GM13976 (cell line): Measurements from ENCODE around the gene CD3D.
"Not testable (repeated sequence)": the region's sequence is repeated elsewhere in the genome, so short reads cannot be mapped to it uniquely, and the experiment has no call there.

Experiments used
- DNase-seq: peaks from one replicate; pipeline ENCODE4 v3.0.0; 2012; ENCODE audit warnings: low spot score
- CTCF ChIP-seq: IDR thresholded peaks from 2 replicates; pipeline ENCODE4 v1.5.1; 2012; ENCODE audit warnings: borderline replicate concordance, mild to moderate bottlenecking; ENCODE audit not compliant: insufficient read depth; ENCODE audit errors: extremely low read depth, missing control alignments, control extremely low read depth
- in situ Hi-C: fragments of 300-500 bp; cut with MboI; formaldehyde crosslinking; loops from one replicate; pipeline ENCODE4 v1.12.0; 2022; ENCODE audit warnings: low sequenced_read_pairs, mixed read lengths, inconsistent platforms; ENCODE audit not compliant: unreplicated experiment

The CD3D gene

GRCh38 chr11:118310271-118310670, 32.2 kb downstream of the CD3D start:
- in situ Hi-C loops: no loop called here
- DNase-seq: no peak
- TF ChIP-seq CTCF: no peak

- DNase-seq, in situ Hi-C loops: not testable (repeated sequence)
These were observed 33.4 kb downstream of the CD3D start for GRCh38 chr11:118308995-118309528.

- no peak for TF ChIP-seq CTCF
- in situ Hi-C loops: no loop called here
- DNase-seq: no peak
These were observed 35.9 kb downstream of the CD3D start for GRCh38 chr11:118306556-118306955.

GRCh38 chr11:118305726-118306125, 36.8 kb downstream of the CD3D start:
- in situ Hi-C loops: no loop called here
- DNase-seq: no peak
- no peak for TF ChIP-seq CTCF

- in situ Hi-C loops: no loop called here
- no peak for TF ChIP-seq CTCF
- no peak for DNase-seq
These were observed 37.8 kb downstream of the CD3D start, which contains the start of gene CD3E for GRCh38 chr11:118304568-118305248. TSS of gene CD3E (plus strand) at chr11:118304730. CDS start at chr11:118304953, 223 bp downstream.

GRCh38 chr11:118304227-118304567, 38.3 kb downstream of the CD3D start:
- no peak for DNase-seq
- in situ Hi-C loops: no loop called here
- TF ChIP-seq CTCF: no peak

GRCh38 chr11:118301600-118302195, 40.8 kb downstream of the CD3D start:
- in situ Hi-C loops: no loop called here
- DNase-seq: no peak
- TF ChIP-seq CTCF: no peak
